ENCODE data around the gene PODN.

Gene PODN

DNA sequence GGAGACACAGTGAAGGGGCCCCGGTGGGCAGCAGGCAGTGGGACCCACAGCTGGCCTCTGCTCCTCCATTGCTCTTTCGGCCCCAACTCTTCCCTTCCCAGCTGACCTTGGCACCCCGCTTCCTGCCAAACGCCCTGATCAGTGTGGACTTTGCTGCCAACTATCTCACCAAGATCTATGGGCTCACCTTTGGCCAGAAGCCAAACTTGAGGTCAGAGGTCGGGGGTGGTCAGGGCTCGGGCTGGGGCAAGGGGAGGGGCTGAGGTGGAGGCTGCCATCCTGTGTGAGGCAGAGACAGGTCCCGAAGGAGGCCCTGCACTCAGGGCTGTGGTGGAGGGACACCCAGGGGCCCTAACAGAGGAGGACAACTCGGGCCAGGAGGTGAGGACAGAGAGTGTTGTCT lies 13.7 kb downstream of the PODN start:
- DNase-seq = no peak

DNA sequence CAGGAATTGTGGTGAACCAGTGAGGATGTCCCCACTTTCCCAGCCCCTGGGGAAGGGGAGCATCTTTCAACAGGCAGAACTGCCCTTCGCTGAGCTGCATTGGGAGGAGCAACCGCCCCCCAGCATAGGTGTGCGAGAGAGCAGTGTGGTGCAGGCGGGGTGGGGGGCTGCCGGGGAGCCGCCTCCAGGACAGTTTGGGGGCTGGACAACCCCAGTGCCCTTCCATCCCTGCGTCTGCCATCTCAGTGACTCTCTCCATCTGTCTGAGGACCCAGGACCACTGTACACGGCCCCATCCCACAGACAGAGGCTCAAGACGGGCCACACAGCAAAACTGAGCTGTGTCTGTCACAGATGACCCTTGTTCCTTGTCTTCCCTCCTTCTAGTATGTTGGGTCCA lies 14.2 kb downstream of the PODN start:
- no peak for DNase-seq

- no peak for DNase-seq
Measured at GRCh38 chr1:53076721-53077598, 14.9 kb downstream of the PODN start.

DNA sequence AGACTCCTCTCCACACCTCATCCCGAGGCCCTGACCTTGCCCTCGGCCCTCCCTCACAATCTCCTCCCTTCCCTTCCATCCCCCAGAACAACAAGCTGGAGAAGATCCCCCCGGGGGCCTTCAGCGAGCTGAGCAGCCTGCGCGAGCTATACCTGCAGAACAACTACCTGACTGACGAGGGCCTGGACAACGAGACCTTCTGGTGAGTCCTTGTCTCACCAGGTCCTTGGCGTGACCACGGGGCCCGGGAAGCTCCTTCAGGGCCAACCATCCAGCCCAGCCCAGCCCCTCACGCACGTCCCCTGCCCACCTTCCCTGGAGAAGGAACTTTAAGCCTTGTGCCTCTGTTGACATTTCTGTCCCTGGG lies 15.6 kb downstream of the PODN start:
- no peak for DNase-seq

DNA sequence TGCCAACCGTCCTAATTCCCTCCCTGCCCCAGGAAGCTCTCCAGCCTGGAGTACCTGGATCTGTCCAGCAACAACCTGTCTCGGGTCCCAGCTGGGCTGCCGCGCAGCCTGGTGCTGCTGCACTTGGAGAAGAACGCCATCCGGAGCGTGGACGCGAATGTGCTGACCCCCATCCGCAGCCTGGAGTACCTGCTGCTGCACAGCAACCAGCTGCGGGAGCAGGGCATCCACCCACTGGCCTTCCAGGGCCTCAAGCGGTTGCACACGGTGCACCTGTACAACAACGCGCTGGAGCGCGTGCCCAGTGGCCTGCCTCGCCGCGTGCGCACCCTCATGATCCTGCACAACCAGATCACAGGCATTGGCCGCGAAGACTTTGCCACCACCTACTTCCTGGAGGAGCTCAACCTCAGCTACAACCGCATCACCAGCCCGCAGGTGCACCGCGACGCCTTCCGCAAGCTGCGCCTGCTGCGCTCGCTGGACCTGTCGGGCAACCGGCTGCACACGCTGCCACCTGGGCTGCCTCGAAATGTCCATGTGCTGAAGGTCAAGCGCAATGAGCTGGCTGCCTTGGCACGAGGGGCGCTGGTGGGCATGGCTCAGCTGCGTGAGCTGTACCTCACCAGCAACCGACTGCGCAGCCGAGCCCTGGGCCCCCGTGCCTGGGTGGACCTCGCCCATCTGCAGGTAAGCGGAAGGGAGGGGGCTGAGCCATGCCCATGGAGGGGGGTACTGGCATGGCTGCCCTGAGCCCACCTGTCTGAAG lies 16.5 kb downstream of the PODN start:
- DNase-seq = no peak

DNA sequence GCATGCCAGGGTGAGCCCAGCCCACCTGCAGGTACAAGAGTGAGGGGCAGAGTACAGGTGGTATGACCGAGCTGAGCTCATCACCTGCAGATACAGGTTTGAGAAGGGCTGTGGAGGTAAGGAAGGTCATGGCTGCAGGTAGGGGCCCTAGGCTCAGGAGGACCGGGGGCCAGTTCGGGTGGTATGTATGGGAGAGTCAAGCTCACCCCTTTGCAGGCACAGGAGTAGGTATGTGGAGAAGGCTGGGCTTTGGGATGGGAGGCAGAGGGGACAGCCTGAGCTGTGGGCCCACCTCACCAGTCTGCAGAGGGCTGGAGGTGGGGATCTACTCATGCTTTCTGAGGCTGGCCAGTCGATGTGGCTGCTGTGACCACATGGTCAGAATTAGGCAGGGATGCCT lies 17.2 kb downstream of the PODN start:
- no peak for DNase-seq

DNA sequence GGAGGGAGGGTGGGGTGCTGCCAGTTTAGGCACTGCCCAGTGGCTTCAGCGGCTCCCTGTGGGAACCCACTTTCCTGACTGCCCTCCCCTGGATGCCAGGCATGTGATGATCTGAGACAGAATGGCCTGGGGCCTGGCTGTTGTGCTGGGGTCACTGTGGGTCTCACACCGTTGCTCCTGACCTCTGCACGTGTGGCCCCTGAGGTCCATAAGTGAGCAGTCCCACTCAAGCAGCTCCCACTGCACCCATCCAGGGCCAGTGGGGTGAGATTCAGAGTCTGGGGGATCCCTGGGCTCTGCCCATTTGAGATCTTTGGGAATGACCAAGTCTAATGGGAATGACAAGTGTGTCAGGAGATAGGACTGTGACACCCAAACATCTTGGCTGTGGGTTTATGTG lies 18.0 kb downstream of the PODN start:
- no peak for DNase-seq

GRCh38 chr1:53080769-53081168 lies 18.8 kb downstream of the PODN start:
- DNase-seq = no peak

- DNase-seq = no peak
Measured at GRCh38 chr1:53081384-53082066, 19.5 kb downstream of the PODN start.

DNA sequence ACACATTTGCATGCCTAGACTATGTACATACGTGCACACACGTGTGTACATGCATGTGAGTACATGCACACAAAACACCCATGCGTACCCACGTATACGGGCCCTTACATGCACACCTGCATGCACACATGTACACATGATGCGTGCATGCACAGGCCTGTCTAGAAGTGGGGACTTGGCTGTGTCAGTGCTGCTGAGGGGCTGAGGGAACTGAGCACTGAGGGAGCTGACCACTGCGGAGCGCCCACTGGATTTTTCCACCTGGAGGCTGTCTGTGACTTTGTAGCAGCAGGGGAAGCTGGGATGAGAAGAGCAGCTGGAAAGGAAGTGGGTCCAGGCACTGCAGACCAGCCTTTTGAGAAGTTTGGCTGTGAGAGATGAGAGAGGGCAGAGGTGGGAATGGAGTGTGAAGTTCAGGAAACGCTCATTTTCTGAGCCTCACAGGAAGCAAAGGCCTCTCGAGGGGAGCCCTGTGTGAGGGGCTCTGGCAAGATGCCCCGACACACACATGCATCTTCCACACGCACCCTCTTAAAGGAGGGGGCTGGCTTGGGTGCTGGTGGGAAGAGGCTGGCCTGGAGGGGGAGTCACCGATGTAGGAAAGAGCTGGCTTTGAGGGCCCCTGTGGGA lies 20.9 kb downstream of the PODN start:
- no peak for DNase-seq

GRCh38 chr1:53083636-53084588 lies 21.9 kb downstream of the PODN start:
- no peak for DNase-seq

DNA sequence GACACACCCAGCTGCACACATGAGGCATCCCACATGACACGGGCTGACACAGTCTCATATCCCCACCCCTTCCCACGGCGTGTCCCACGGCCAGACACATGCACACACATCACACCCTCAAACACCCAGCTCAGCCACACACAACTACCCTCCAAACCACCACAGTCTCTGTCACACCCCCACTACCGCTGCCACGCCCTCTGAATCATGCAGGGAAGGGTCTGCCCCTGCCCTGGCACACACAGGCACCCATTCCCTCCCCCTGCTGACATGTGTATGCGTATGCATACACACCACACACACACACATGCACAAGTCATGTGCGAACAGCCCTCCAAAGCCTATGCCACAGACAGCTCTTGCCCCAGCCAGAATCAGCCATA lies 22.6 kb downstream of the PODN start:
- no peak for DNase-seq

DNA sequence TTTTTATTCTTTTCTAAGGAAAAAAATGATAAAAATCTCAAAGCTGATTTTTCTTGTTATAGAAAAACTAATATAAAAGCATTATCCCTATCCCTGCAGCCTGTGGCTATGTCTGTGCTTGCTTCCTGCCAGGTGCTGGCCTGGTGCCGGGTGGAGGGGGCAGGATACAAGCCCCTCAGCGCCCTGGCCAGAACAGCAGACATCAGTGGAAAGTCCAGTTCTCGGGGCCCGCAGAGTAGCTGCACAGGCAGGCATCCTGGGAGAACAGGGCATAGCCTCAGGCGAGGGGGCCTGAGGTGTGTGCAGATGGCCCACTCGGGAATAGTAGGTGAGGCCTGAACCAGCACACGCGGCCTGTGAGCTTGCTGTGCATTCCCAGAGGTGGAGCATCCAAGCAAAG lies 23.4 kb downstream of the PODN start:
- DNase-seq = no peak

DNA sequence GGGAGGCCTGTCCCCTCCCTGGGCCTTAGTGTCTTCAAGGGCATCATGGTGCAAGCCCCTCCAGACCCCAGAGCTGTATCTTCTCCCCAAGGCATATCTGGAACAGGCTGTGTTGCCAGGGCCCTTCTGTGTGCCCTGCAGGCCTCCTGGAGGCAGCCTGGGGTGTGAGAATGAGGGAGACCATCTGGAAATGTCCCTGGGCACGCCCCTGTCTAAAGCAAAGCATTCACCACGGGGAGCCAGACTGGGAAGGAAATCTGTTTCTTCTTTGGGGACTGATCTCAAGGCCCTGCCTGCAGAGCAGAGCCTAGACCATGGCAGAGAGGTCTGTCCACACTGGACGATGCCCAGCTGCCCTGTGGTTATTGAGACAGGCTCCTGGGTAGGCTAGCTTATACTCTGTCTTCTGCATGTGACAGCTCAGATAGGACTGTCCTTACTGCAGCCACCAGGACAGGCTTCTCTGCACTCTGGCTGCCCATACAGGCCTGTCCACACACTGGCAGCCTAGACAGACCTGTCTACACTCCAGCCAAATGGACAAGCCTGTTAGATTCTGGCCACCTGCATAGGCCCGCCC lies 24.6 kb downstream of the PODN start:
- no peak for DNase-seq

GRCh38 chr1:53087332-53088285 lies 25.6 kb downstream of the PODN start:
- no peak for DNase-seq

DNA sequence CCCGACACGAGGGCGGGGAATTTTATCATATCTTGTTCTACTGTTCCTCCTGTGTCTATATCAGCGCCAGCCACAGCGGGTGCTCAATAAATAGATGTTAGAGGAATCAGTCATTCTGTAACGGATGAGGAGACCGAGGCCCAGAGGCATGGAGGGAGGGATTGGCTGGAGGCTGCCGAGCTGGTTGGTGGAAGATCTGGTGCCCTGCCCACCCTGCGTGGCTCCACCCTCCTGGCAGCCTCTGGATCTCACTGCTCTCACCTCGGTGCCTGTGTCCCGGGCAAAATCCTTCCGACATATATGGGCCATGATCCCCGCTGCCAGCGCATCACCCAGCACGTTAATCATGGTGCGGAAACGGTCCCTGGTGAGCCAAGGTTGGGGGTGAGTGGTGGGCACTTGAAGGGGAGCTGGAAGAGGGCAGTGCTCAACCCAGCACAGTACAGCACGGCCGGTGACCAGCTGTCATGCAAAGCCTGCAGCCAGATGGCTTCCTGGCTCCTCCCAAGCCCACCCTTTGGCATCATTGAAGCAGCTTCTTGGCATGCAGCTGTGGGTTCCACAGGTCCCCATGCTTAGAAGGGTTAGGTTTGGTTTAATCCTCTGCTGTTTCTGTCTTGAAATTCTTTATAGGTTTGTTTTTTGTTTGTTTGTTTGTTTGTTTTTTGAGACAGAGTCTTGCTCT lies 26.7 kb downstream of the PODN start:
- no peak for DNase-seq

GRCh38 chr1:53089478-53090226 lies 27.6 kb downstream of the PODN start:
- no peak for DNase-seq

DNA sequence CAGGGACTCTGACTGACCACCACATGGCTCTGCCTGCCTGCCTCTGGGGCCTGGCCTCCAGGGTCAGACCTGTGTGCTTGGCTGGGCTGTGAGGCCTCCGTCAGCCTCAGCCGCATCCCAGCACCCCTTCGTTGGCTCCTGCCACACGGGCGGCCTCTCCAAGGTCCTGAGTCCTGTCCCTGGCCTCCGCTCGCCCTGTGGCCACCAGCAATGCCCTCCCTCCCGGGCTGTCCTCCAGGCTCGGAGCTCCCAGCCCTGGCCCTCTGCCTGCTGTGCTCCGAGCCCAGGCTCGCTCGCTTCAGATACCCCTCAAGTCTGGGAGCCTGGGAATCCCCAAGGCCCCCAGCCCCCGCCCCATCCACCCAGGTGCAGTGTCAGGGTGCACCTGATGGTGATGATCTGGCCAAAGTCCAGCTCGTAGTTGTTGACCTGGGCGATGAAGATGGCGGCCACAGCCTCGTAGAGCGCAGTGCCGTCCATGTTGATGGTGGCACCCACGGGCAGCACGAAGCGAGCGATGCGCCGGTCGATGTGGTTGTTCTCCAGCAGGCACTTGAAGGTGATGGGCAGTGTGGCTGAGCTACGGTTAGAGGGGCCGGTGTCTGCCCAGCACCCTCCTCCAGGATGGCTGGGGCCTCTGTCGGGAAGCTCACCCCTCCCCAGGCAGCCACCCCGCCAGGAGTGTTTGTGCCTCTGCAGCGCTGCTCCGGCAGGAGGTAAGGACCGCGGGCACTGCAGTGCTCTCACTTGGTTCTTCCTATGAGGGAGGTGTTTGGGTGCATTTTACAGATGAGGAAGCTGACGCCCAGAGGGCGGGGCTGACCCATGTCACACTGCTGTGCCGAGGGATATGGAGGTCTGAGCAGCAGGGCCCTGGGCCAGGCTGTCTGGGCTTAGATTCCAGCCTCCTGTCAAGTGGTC lies 28.5 kb downstream of the PODN start:
- DNase-seq = no peak

Data from CD4-positive, alpha-beta T cell treated with Interleukin-6 for 4 hours (primary cell).